ENCODE data around the gene CRISP1. TPM values are rescaled to one million over a fixed set of nuclear protein-coding genes. Genes with fewer than 3 reads are reported as not detected.

CRISP1 gene
- total and polyA plus RNA-seq, 10 of the 15 experiments (the other 5 are each of a cell fraction or from before 2014, with no cell fraction given): not detected

DNA sequence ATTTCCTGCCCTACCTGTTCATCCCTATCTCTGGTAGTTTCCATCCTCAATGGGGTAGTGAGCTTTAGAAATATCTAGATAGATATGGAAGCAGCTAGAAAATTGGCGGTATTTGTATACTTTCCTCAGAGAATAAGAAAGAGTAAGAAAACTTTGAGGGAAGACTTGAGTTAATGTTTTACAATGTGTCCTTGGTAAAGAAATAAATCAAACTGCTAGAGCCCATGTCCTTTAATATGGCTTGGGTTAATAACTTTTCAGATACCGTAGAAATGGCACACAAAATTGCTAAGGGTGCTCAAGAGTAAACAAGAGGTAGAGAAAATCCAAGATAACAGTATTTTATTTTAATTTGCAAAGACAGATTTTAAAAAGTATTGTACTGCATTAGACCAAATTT, 51.2 kb downstream of the CRISP1 start:
- no peak overlapping the region for H2AFZ ChIP-seq (ENCODE audit: control insufficient read depth, low read depth, low read length)
- H3K27ac ChIP-seq (ENCODE audit: control insufficient read depth, insufficient read depth): no peak overlapping the region
- CTCF ChIA-PET: no interaction called here
- intact Hi-C loops (cut with micrococcal nuclease; ENCODE audit: unreplicated experiment) (no loop called here), in situ Hi-C loops (cut with MboI) (no loop called here)
- SMC1A ChIA-PET (ENCODE audit: uncharacterized antibody, unreplicated experiment): interaction anchor here (1.0 to 1.4 kb wide), 3 partner anchors 11 to 88 kb away, joined by 3 to 9 read pairs (median 4); no protein-coding TSS in a partner anchor
- H4K20me1 ChIP-seq (ENCODE audit: control insufficient read depth, insufficient read depth): no peaks in the 10 kb centered on the region
- H3K79me2 ChIP-seq (ENCODE audit: control insufficient read depth, insufficient read depth, low read length): no peaks in the 10 kb centered on the region
- no peak overlapping the region for H3K4me3 ChIP-seq
- POLR2A ChIA-PET: no interaction called here
- no peaks in the 10 kb centered on the region for H3K4me1 ChIP-seq (ENCODE audit: control insufficient read depth, insufficient read depth, low read length)
- no TSS peak for BruUV-seq (replicated peaks)
- no peak for DNase-seq (ENCODE audit: low read depth, low spot score)
- ATAC-seq: no peak
- H3K36me3 ChIP-seq (ENCODE audit: control insufficient read depth in 2 of 2, insufficient read depth in 2 of 2, low read length in 1 of 2): no peaks in the 10 kb centered on the region
- 27% methylated on average over 2 of the region's 2 CpGs for WGBS (ENCODE audit: insufficient coverage, insufficient replicate concordance, low lambda C conversion rate, missing lambda C conversion rate)
- no peak overlapping the region for H3K9ac ChIP-seq (ENCODE audit: control insufficient read depth, insufficient read depth, low read length)
- TF ChIP-seq NFXL1 (IDR thresholded peaks at IDR 0.05; ENCODE audit: borderline replicate concordance): no peak
- TF ChIP-seq, protein P1, sequence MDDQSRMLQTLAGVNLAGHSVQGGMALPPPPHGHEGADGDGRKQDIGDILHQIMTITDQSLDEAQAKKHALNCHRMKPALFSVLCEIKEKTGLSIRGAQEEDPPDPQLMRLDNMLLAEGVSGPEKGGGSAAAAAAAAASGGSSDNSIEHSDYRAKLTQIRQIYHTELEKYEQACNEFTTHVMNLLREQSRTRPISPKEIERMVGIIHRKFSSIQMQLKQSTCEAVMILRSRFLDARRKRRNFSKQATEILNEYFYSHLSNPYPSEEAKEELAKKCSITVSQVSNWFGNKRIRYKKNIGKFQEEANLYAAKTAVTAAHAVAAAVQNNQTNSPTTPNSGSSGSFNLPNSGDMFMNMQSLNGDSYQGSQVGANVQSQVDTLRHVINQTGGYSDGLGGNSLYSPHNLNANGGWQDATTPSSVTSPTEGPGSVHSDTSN (IDR thresholded peaks at IDR 0.05; ENCODE audit: insufficient replicate concordance, low read depth, low read length): no peak
- TF ChIP-seq, protein P2, sequence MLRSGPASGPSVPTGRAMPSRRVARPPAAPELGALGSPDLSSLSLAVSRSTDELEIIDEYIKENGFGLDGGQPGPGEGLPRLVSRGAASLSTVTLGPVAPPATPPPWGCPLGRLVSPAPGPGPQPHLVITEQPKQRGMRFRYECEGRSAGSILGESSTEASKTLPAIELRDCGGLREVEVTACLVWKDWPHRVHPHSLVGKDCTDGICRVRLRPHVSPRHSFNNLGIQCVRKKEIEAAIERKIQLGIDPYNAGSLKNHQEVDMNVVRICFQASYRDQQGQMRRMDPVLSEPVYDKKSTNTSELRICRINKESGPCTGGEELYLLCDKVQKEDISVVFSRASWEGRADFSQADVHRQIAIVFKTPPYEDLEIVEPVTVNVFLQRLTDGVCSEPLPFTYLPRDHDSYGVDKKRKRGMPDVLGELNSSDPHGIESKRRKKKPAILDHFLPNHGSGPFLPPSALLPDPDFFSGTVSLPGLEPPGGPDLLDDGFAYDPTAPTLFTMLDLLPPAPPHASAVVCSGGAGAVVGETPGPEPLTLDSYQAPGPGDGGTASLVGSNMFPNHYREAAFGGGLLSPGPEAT (IDR thresholded peaks at IDR 0.05; ENCODE audit: low read depth): no peak
- TF ChIP-seq TCF3 (IDR thresholded peaks at IDR 0.05; ENCODE audit: borderline replicate concordance, insufficient read depth, low read depth, low read length): no peak
- TF ChIP-seq ZNF207 (IDR thresholded peaks at IDR 0.05; ENCODE audit: borderline replicate concordance): no peak
- H3K9me3 ChIP-seq (replicated peaks; ENCODE audit: control insufficient read depth, insufficient read depth, low read length): no peaks in the 10 kb centered on the region
- FAIRE-seq: no peak
- no peak overlapping the region for H3K4me2 ChIP-seq (ENCODE audit: control insufficient read depth, insufficient read depth)
- RAD21 ChIA-PET (ENCODE audit: unreplicated experiment): no interaction called here
- no peaks in the 10 kb centered on the region for H3K27me3 ChIP-seq (replicated peaks in 1 of 2; ENCODE audit: control insufficient read depth in 2 of 2, insufficient read depth in 2 of 2, low read length in 1 of 2)
